Pons (tissue), 1 donor: ENCODE data around the gene CAMK1D.

Experiments
- DNase-seq: peaks from one replicate; pipeline ENCODE4 v3.0.0-alpha.2; 2016; ENCODE audit warnings: low spot score

The CAMK1D gene

GRCh38 chr10:12500381-12501303 lies 151.3 kb downstream of the CAMK1D start:
- DNase-seq = no peak

GRCh38 chr10:12501324-12501723 lies 152.0 kb downstream of the CAMK1D start:
- DNase-seq = no peak

- no peak for DNase-seq
Measured at GRCh38 chr10:12501841-12502525, 152.6 kb downstream of the CAMK1D start.

- no peak for DNase-seq
Measured at GRCh38 chr10:12502526-12503274, 153.4 kb downstream of the CAMK1D start.

- DNase-seq = no peak
Measured at GRCh38 chr10:12503311-12503710, 154.0 kb downstream of the CAMK1D start.

- no peak for DNase-seq
Measured at GRCh38 chr10:12504176-12504575, 154.8 kb downstream of the CAMK1D start.

GRCh38 chr10:12504628-12505027 lies 155.3 kb downstream of the CAMK1D start:
- no peak for DNase-seq

- DNase-seq = no peak
Measured at GRCh38 chr10:12505683-12506082, 156.3 kb downstream of the CAMK1D start.

- DNase-seq = no peak
Measured at GRCh38 chr10:12507165-12507850, 158.0 kb downstream of the CAMK1D start.

- DNase-seq = no peak
Measured at GRCh38 chr10:12508165-12508564, 158.8 kb downstream of the CAMK1D start.

GRCh38 chr10:12509016-12509793 lies 159.9 kb downstream of the CAMK1D start:
- DNase-seq = no peak

- DNase-seq = no peak
Measured at GRCh38 chr10:12509794-12510100, 160.4 kb downstream of the CAMK1D start.

GRCh38 chr10:12510501-12510941 lies 161.2 kb downstream of the CAMK1D start:
- DNase-seq = no peak

- DNase-seq = no peak
Measured at GRCh38 chr10:12510984-12511383, 161.6 kb downstream of the CAMK1D start.

GRCh38 chr10:12511651-12512050 lies 162.3 kb downstream of the CAMK1D start:
- no peak for DNase-seq

GRCh38 chr10:12512332-12513002 lies 163.1 kb downstream of the CAMK1D start:
- no peak for DNase-seq

GRCh38 chr10:12513003-12513365 lies 163.6 kb downstream of the CAMK1D start:
- no peak for DNase-seq

- no peak for DNase-seq
Measured at GRCh38 chr10:12513775-12514673, 164.7 kb downstream of the CAMK1D start.

- DNase-seq = no peak
Measured at GRCh38 chr10:12518024-12518423, 168.7 kb downstream of the CAMK1D start.

GRCh38 chr10:12521423-12521822 lies 172.1 kb downstream of the CAMK1D start:
- DNase-seq = no peak
